NCI-H2107 (cell line): ENCODE results near the gene RYR2.

Experiments
- DNase-seq: peaks from one replicate; lab custom pipeline; 2025; lab: John Stamatoyannopoulos, UW

The RYR2 gene

DNA sequence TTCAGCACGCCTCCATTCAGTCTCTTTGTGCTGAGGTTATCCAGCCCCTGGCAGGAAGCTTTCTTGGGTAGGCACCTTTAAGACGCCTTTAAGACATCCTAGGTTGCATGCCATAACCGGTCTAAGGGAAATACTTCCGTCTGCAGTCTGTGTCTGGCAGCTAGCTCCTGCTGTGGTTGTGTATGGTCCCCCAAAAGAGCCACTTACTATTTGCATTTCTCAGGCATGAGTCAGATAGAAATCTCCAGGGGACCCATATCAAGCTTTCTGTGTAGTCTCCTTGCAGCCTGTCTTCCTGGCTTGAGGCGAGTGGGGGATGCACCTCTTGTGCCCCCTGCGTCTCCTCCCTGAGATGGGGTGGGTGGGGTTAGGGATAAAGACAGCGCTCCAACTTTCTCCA, 10.0 kb upstream of the RYR2 start:
- no peak for DNase-seq

DNA sequence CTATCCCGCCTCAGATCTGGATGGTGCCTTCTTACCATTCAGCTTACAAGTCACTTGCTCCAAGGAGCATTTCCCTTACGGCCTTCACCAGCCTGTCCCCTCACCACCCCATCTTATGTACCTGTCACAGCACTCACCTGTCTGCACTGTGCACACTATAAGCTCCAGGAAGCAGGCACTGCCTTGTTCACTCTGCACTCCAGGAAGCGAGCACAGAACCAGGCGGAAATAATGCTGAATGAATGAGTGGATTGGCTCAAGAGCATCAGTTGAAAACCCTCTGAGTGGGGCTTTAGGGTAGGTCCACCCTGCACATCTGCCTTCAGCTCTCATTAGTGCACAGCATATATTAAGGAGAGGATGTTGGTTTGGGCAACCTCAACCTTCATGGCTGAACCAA, 8.9 kb upstream of the RYR2 start:
- DNase-seq = no peak

DNA sequence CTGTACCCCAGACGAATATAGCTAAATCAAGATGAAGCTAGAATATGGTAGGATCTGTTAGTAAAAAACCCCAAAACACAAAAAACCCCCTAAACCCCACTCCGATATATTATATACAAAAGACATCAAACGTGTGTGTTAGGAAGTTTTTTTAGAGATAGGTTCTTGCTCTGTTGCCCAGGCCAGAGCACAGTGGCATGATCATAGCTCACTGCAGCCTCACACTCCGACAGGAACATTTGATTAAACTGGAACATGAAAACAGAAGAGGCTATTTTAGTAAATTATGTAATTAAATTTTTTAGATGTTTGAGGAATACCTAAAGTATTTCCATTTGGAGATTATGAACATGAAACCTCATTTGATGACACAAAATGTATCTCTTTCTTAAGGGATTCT, 8.2 kb upstream of the RYR2 start:
- DNase-seq = no peak

DNA sequence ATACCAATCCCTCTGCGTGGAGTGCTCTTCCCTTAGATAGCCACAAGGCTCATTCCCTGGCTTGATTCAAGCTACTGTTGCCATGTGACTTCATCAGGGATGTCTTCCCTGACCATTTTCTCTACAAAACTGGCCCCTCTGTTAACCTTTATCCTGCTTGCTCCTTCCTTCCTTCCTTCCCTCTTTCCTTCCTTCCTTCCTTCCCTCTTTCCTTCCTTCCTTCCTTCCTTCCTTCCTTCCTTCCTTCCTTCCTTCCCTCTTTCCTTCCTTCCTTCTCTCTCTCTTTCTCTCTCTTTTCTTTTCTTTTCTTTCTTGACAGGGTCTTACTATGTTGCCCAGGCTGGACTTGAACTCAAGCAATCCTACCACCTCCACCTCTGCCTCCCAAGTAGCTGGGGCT, 6.2 kb upstream of the RYR2 start:
- DNase-seq = no peak

DNA sequence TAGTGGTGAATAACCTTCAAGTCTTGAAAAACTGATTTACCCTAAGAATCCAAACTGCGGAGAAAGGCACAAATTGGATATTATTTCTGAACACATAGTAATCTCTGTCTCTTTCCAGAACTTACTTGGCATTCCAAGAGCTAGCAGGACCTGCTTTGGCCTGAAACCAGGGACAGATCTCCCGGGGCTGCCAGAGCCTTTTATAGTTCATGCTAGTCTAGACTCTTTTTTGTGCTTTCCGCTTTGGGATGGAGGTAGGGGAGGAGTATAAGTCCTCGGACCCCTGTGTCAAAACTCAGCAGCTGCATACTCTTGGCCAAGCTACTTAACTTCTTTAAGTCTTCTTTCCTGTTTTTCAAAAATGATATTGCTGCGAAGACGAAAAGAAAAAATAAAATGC, 3.8 kb upstream of the RYR2 start:
- no peak for DNase-seq

DNA sequence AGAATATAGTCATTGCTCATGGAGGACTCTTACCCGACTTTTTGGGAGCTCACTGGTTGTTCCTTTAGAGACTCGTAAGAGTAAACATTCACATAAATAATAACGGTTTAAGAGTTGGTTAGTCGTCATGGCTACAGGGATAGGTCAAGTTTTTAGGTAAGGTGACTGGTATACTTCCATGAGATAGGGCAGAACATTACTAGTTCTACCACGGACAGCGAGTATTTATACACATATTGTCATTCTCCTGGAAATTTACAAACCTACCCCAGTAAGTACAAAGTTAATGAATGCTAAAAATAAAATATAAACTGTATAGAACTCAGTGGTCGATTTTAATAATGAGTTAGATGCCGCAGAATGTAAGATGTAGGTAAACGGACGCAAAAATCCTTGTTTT, 1.2 kb upstream of the RYR2 start:
- DNase-seq = no peak

DNA sequence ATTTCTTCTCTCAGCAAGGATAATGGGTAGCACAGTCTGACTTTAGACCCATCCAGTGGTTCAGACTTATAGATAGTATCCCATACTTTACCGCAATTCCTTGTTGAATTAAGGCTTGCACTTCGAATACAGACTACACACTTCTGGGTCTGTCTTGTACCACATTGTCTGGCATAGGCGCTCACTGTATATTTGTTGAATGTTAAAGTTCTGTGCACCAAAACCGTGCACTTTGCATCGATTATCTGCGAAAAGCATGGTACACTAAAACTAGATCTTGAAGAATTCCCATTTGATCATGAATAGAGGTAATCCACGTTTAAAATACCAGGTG, 556 bp upstream of the RYR2 start:
- no peak for DNase-seq

DNA sequence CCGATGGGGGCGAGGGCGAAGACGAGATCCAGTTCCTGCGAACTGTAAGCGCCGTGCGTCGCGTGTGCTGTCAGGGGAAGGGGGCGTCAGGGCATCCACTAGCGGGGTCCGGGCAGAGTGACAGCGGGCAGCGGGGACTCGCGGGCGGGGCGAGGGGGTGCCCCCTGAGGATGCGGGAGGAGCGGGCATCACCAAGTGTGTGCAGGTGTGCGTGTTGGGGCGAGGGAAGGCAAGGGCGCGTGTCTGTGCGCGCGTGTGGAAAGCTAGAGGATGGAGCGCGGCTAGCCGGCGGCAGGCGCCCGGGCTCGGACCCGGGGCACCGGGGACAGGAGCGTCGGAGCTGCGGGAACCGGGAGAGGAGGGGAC, 525 bp downstream of the RYR2 start:
- no peak for DNase-seq

DNA sequence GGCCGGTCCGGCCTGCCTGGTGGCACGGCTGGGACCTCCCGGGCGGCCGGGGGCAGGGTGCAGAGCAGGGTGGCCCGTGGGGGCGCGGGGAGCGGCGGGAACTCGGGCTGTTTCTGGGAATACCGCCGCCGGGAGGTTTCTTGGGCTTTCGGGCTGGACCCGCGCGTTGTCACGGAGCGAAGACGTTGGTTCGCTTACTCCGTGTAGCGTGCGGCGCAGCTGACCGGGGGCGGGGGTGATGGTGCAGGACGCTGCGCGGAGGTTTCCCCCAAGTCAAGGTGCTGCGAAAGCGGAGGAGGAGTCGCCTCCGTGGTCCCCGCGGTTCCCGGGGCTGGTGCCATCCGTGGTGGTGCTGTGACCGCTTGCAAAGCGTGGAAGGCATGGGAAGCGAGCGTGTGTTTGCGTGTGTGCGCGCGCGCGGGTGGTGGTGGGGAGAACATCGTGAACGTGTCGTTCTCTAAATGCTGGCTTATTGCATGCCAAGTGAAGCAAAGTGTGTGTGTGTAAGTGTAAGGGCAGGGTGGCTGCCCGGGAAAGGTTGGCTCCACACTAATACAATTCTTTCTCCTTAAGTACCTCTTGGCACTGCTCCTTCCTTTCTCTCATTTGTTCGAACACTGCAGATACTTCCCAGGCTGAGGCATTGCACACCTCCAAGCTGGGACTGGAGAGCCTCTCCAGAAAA, 1.1 kb downstream of the RYR2 start:
- no peak for DNase-seq

DNA sequence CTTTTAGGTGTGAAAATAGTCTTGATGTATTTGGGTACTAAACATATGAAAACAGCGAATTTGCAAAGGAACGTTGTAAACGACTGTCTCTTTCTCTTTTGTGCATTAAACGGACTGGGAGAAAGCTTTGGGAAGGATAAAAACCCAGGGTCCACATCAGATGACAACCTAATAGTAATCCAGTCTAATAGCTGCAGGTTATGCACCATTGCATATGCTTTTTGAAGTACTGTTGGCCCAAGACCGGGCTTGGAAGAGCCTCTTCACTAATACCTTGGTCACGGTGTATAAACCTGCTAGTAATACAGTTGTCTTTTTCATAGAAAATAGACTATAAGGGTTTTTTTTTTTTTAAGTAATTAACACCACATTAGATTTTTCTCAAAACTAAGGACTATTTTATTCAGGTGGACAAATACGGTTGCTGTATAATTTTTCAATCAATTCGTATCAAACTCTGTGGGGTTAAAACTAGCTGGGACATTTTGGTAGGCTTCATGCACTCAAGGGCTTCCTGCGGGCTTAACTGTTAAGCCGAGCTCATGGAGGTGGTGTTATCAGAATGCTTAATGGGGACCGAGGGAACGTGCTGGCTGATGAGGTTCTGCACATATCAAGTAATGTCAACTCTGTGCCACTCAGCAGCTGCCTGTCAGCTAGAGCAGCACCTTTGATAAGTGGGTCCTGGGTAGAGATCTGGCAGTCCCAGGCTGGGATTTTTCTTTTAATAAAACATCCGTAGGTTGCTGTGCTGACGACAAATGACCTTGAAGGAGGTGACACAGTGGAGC, 2.1 kb downstream of the RYR2 start:
- no peak for DNase-seq

DNA sequence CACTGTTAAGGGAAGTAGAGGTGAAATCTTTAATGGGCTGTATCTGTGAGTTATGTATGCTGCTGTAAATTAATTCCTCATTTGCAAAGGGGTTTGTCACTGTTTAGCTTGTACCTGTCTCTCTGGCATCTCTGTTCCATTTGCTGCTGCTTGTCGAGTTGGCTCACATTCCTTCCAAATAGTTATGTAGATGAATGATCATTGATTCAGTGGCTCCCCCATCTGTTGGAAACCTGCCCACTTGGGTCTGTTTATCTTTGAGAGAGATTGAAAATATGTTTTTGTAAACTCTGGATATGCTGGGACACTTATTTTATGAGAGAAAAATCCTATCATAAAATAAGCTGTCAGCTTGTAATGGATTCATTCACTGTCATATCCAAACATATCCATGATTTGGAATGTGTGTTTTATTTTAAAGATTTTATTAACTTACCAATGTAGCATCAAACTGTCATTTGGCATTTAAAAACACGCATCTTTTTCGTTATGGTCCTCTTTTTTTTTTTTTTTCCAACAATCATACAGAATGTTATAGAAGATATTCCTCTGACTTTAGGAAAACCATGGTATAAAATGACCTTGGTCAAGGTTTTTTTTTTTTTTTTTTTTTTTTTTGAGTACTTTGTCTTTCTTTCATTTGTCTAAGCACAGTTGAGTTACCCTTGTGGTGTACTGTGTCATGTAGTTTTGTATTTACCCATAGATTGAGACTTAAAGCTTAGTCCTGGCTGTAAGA, 3.5 kb downstream of the RYR2 start:
- no peak for DNase-seq

DNA sequence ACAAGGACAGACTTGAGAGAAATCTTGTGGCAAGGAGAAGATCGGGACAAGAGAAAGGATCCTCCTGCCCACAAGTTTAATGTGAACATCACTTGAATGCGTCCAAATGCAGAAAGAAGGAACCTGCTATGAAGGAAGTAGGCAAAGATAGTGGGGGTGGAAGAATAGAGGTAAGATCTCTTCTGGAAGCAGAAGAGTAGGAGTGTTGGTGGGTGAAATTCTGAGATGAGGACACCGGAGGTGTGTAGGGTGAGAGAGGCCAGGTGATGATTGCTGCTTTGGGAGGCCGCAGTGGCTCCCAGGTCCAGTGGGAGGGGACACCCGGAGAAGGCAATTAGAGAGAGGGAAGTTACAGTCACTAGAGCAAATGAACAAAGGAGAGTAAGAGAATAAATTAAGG, 6.8 kb downstream of the RYR2 start:
- no peak for DNase-seq

DNA sequence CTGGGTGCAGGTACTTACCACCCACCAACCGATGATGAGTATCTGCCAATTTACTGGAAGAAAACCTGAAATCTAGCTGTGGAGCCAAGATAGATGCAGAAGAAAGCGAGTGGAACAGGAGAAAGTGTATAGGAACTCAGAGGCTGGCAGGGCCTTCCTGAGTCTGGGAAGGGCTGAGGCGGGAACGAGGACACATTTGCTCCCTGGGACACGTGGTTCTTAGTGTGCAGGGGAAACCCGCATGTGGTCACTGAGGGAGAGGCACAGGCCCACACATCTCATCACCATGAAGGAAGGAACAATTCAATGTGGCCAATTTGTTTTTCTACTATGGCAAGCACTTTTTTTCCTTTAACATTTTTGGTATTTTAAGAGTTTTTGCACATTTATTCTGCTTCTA, 8.2 kb downstream of the RYR2 start:
- no peak for DNase-seq

DNA sequence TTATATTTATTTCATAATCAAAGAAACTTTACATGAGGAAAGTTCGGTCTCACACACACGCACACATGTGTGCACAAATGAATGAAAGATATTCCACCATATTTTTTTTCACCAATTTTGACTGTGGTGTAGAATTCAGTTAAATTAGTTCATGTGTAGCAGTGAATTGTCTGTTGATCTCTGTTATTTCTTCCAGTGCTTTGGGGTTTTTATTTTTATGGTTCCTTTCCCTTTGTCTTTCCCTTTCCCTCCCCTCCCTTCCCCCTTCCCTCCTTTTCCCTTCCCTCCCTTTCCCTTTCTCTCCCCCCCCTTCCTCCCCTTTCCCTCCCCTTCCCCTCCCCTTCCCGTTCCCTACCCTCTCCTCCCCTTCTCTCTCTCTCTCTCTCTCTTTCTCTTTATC, 8.9 kb downstream of the RYR2 start:
- no peak for DNase-seq

DNA sequence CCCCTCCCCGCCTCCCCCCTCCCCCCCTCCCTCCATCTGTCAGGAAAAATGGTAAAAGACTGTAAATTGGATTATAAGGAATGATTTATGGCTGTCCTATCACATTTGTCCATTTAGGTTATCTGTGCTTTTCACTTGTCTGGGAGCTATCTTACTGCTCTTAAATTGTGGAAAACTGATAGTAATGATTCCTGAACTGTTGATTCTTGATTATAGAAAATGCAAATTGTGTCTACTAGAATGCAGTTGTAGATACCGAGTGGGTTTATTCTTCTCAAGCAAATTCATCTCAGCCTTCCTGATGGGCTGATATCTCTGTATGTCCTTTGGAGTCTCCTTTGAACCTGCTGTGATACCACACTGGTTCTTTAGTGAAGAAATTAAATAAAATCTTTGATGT, 12.3 kb downstream of the RYR2 start:
- no peak for DNase-seq

DNA sequence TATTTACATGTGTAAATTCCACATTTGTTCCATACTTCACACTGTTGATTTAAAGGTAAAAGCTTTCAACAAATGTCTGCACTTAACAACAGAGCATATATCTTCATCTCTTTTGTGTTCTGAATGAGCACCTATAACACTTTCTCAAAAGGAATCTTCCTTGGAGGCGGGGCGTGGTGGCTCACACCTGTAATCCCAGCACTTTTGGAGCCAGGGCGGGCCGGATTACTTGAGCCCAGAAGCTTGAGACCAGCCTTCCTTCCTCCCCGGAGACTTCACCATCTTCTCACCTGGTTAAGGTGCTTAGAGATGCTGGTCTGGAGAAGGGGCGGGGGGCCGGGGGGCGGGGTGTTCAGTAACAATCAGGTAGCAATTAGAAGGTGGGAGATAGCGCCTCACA, 16.5 kb downstream of the RYR2 start:
- DNase-seq = no peak

DNA sequence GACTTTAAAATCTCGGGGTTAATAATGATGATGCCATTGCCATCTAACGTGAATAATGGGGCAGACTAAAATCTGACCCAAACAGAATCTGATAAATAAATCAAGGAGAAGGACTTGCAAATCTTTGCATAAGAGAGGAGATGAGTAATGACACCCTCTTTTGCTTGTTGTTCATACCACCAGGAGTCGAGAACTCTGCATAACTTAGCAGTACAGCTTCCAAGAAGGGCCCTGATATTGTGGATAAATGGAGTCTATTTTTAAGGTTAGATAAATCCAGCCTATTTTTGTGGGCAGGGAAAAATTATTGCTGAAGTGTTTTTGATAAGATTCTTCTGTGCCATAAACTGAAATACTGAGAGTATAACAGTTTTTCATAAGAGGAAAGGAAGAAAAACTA, 17.3 kb downstream of the RYR2 start:
- no peak for DNase-seq

DNA sequence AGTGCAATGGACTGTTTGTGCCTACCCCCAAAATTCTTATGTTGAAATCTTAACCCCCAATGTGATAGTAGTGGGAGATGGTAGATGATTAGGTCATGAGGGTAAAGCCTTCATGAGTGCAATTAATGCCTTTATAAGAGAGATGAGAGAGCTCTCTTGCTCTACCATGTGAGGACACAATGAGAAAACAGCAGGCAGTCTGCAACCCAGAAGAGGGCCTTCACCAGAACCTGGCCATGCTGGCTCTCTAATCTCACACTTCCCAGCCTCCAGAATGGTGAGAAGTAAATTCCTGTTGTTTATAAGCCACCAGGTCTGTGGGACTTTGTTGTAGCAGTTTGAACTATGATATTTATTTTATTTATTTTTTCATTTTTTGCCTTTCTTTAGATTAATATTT, 21.0 kb downstream of the RYR2 start:
- no peak for DNase-seq

DNA sequence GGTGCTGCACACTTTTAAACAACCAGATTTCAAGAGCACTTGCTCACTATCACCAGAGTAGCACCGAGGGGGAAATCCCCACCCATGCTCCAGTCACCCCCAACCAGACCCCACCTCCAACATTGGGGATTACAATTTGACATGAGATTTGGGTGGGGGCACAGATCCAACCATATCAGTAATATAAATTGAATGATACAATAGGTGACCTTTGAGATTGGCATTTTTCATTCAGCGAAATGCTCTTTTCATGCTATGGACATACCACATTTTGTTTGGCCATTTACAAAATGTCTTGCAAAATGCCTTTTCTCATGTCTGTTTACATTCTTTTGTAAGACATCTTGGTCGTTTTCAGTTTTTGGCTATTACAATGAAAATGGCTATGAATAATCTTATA, 23.9 kb downstream of the RYR2 start:
- DNase-seq = no peak

DNA sequence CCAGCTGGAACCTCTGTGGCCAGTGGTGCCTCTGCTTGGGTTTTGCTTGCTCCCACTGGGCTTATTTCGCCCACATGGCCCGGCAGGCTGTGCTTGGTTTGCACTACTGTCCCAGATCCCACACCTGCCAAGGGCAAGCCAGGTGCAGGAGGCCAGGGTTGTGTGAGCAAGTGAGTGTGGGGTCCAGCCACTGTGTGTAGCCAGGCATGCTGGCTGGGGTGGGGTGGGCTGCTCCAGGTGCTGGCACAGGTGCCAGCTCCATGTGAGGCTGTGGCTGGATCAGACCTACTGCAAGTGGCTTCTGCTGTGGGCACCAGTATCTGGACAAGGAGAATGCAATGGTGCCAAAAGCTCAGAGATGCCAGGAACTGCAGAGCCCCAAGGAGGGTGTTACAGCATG, 28.5 kb downstream of the RYR2 start:
- no peak for DNase-seq

DNA sequence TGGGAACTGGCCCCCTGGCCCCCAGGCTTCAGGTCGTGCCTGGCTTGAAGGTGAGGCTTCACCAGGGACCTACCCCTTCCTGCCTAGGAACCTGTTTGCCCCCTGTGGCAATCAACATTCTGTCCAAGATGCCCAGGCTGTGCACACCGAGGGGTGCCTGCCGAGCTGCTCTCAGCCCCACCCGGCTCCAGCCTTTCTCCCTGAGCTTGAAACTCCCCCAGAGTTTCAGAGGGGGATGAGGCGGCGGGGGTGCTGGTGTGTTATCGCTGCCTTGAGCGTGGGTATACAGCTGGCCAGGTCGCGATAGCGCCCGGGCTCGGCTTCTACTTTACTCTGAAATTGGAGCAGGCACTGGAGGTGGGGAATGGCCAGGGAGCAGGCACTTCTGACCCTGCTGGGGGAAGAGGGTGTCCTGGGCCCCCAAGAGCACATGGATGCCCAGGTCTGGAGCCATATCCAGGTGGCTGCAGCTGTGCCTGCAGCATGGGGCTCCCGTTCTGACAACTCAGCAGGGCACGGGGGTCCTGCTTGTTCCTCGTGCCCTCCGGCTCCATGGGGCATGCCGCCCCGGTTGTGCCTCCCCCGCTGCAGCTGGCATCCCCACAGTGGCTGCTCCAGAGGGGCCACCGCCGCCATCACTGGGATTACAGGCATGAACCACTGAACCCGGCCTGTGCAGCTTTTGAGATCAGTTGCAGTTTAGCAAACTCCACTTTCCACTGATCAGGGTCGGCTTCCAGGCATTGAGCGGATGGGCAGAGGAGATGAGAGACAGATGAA, 29.8 kb downstream of the RYR2 start:
- no peak for DNase-seq

DNA sequence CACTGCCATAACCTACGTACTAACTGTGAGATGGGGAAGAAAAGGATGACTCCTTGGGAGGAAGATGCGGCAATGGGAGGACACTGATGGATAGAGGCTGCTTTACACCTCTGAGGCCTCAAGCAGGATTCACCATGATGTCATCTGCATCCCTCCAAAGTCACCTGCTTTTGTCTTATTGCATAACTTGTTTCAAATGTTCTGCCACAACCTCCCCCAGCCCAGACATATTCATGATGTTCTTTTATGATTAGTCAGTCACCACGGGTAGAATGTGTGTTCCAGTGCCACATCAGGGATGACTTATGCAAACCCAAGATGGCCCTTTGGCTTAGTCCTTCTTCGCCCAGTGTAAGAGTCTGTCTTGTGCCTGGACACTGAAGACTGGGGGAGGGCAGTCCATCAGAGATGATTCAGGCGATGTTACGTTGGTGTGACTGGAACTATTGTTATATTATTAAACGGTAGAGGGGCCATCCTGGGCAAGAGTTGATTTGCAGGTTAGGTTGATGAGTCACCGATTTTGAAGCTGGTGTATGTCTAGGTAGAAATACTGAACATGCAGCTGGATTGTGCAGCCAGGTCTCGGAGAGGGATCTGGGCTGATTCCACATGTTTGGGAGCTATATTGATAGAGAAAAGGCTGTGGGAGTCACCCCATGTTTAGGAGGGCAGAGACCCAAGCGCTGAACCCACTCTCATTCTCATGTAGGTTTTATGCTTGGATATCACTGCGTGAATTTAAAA, 32.6 kb downstream of the RYR2 start:
- DNase-seq = no peak
